HCT116 (cell line): Measurements from ENCODE around the gene CTBP2.

ENCODE experiments used
- ATF3 ChIP-seq: IDR thresholded peaks from 2 replicates; pipeline ENCODE4 v1.6.1; 2012
- ELF1 ChIP-seq: IDR thresholded peaks from 2 replicates; pipeline ENCODE4 v1.6.1; 2012; ENCODE audit warnings: low read depth, borderline replicate concordance
- EZH2 ChIP-seq: fragments of 200-600 bp; sonication (generic); IDR thresholded peaks from 2 replicates; pipeline ENCODE4 v1.6.1; 2017; ENCODE audit warnings: antibody characterized with exemption, mixed run types
- EZH2phosphoT487 ChIP-seq: fragments of 200-600 bp; IDR thresholded peaks from 2 replicates; pipeline ENCODE4 v1.6.1; 2018; ENCODE audit warnings: antibody characterized with exemption, borderline replicate concordance
- FOSL1 ChIP-seq: IDR thresholded peaks from 2 replicates; pipeline ENCODE4 v1.6.1; 2012; ENCODE audit warnings: low read depth
- JUND ChIP-seq: IDR thresholded peaks from 2 replicates; pipeline ENCODE4 v1.6.1; 2012
- POLR2A ChIP-seq: IDR thresholded peaks from 2 replicates; pipeline ENCODE4 v1.7.0; 2011; ENCODE audit warnings: borderline replicate concordance; ENCODE audit not compliant: insufficient read depth, insufficient read length; ENCODE audit errors: extremely low read depth
- POLR2AphosphoS5 ChIP-seq: IDR thresholded peaks from 2 replicates; pipeline ENCODE4 v1.6.1; 2011; ENCODE audit warnings: mild to moderate bottlenecking, low read depth, low read length, moderate library complexity
- RAD21 ChIP-seq: IDR thresholded peaks from 2 replicates; pipeline ENCODE4 v1.6.1; 2012; ENCODE audit warnings: low read depth, mild to moderate bottlenecking
- YY1 ChIP-seq: IDR thresholded peaks from 2 replicates; pipeline ENCODE4 v1.6.1; 2011; ENCODE audit warnings: low read length, low read depth, moderate library complexity, mild to moderate bottlenecking; ENCODE audit not compliant: insufficient replicate concordance; ENCODE audit errors: extremely low read depth
- TF ChIP-seq, protein P1 (sequence below), 3 experiments: fragments of 200-600 bp in 1 of 3; sonication (generic) in 1 of 3; IDR thresholded peaks in 2 of 3; conservative IDR thresholded peaks in 1 of 3; 2 replicates each; pipeline ENCODE4 v1.5.1; 2012 to 2017; ENCODE audit warnings: low read depth in 2 of 3, low read length in 2 of 3, antibody characterized with exemption in 1 of 3, borderline replicate concordance in 1 of 3, control low read depth in 1 of 3, mild to moderate bottlenecking in 1 of 3, mixed read lengths in 1 of 3, mixed run types in 1 of 3, moderate library complexity in 1 of 3; ENCODE audit not compliant: insufficient read depth in 1 of 3

- TF ChIP-seq, protein P1, sequence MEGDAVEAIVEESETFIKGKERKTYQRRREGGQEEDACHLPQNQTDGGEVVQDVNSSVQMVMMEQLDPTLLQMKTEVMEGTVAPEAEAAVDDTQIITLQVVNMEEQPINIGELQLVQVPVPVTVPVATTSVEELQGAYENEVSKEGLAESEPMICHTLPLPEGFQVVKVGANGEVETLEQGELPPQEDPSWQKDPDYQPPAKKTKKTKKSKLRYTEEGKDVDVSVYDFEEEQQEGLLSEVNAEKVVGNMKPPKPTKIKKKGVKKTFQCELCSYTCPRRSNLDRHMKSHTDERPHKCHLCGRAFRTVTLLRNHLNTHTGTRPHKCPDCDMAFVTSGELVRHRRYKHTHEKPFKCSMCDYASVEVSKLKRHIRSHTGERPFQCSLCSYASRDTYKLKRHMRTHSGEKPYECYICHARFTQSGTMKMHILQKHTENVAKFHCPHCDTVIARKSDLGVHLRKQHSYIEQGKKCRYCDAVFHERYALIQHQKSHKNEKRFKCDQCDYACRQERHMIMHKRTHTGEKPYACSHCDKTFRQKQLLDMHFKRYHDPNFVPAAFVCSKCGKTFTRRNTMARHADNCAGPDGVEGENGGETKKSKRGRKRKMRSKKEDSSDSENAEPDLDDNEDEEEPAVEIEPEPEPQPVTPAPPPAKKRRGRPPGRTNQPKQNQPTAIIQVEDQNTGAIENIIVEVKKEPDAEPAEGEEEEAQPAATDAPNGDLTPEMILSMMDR (IDR thresholded peaks at IDR 0.05 in 2 of 3, conservative IDR thresholded peaks at IDR 0.05 in 1 of 3; ENCODE audit: borderline replicate concordance in 1 of 3, insufficient read depth in 1 of 3, low read depth in 2 of 3, low read length in 2 of 3), result no peak
- no peak for TF ChIP-seq EZH2
- TF ChIP-seq RAD21, result no peak
- no peak for TF ChIP-seq POLR2A
- TF ChIP-seq JUND, result no peak
- TF ChIP-seq POLR2AphosphoS5, result no peak
- no peak for TF ChIP-seq YY1
- no peak for TF ChIP-seq ELF1
- TF ChIP-seq EZH2phosphoT487, result no peak
- no peak for TF ChIP-seq FOSL1
- no peak for TF ChIP-seq ATF3
Observed at GRCh38 chr10:125107166-125107949, 53.0 kb downstream of the CTBP2 start.
